ENCODE measurements around the gene DNAH11.
"Not testable (repeated sequence)": the region's sequence is repeated elsewhere in the genome, so short reads cannot be mapped to it uniquely, and the experiment has no call there.

DNAH11 gene

DNA sequence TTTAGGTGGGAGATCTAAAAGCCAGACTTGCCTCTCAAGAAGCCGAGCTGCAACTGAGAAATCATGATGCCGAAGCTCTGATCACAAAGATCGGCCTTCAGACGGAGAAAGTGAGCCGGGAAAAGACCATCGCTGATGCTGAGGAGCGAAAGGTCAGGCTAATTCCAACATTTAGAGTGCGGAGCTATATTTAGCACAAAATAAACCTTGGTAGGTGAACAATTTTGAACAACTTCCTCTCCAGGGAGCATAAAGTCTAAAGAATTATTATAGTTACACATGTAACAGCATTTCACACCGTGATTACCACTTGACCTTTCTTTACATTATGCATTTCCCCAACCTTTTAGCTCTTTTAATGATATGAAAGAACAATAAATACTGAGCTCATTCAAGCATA, 236.1 kb downstream of the DNAH11 start:
- DNase-seq: no peak

DNA sequence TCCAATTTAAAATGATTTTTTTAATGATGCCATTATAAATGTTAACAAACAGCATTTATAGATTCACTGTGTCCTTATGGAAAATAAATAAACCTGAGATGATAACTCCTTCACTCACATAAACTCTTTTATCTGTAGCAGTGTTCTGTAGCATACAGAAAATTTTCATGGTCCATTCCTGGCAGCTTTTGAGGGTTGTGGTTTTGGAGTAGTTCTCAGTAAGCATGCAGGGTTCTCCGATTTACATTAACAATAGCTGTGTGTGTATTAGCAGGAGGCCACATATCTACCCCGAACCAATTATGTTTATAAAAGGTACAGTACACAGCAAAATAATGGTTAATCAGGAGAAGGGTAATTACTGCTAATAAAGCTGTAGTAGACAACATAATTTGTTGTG, 240.2 kb downstream of the DNAH11 start:
- no peak for DNase-seq

DNA sequence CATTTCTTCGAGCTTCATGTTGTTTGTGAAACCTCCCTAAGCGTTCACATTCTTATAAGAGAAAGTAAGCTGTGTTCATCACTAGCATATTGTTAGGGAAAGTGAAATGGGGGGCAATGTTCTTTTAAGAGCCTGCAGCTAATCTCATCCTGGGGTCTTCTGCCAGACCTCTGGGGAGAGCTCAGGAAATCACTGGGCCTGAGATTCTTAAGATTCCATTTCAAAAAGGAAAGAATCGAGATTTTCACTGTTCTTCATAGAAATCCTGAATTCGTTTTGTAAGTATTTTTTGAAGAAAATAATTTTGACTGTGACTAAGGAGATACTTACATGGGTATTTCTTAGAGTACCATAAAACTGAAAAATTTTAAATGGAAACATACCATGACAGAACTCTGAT, 242.2 kb downstream of the DNAH11 start:
- no peak for DNase-seq

DNA sequence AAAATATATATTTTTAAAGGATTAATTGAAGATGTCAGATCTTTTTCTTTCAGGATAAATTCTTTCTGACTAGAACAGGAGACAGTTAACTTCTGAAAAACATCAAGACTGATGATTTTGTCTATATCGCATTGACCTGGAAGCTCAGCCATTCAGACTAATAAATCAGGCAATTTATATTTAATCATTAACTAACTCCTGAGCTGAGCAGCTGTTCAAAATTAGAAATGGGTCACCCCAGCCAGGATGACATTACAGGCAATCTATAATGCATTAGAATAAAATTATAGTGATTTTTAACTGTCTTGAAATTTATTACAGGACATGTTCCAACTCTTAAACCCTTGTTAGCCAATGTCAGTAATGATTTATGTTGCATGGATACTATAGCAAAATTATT, 263.0 kb downstream of the DNAH11 start:
- no peak for DNase-seq

DNA sequence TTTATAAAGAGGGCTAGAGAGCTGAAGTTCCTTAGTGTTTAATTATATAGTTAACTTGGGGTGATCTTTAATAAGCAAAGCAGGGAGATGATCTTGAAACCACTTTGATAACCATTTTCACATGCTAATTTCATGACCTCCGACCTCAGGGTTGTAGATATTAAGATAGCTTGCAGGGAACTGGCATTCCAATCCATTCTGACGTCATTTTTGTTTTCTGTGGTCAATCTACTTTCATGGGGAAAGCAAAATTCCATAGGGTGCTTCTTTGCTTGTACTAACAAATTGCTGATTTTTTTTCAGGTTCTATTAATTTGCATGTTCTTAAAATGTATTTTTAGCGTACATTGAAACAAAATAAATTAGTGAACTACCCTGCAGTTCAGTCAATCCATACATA, 263.5 kb downstream of the DNAH11 start:
- no peak for DNase-seq

DNA sequence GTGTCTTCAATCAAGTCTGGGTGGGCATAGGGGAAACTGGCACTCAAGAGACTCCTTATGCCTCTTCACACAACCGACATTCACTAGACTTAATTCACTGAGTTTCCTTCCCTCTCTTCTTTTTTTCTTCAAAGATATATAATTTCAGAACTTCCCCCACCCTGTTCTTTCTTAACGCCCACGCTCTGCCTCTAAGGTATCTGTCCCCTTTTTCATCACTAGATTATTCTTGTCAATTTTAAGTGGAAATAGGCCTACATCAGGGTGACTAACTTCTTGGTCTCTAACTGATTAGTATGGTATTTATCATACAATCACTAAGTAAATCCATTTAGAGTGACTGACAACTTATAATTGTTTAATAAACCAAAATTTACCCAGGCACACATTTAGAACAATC, 276.2 kb downstream of the DNAH11 start:
- DNase-seq: no peak

DNA sequence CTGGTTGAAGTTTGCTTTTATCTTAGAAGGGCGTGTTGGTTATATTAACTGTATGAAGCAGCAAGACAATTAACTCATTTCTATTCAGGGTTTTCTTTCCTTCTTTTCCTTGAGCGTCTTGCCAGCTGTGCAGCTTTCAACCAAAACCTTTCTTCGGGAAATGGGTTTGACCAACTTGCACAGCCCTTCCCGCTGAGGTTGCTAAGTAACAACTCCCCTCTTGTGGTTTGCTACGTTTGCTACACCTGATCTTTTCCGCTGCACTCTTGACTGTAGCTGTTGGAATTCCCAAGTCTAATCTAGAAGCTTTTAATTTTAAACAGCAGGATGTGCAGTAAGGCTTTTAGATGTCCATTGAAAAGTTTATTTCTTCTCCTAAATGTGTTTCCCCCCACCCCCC, 286.0 kb downstream of the DNAH11 start:
- DNase-seq: no peak

DNA sequence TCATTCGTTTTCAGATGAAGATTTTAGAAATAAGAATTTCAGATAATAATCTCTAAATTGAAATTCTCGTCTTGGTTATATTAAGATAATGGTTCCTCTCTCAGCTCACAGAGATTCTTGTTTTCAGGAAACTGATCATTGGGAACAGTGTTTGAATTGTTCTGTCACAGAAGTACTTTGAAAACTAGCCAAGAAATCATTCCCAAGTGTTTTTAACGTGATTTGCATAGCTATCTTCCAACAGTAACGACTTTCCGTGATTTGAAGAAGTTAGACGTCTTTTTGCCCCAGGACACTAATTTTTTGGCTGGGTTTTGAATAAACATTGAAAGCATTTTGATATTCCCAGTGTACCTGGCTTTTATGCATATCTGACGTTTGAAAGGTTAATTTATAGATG, 286.9 kb downstream of the DNAH11 start:
- no peak for DNase-seq

DNA sequence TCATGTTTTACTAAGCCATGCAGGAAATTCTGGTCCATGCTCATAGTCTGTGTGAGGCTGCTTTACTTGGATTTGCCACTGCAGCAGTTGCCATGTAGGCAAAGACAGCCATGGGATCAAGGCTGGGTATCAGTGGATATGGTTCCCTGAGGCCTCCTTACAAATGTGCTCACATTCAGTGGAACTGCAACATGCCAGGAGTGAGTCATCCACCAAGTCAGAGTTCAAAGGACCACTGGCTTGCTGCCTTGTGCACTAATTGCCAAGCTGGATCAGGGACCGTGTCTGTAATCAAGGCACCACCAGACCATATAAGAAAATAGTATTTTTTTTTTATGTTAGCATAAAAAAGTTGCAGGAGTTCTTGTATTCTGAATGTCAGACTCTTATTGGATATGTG, 301.9 kb downstream of the DNAH11 start:
- no peak for DNase-seq

DNA sequence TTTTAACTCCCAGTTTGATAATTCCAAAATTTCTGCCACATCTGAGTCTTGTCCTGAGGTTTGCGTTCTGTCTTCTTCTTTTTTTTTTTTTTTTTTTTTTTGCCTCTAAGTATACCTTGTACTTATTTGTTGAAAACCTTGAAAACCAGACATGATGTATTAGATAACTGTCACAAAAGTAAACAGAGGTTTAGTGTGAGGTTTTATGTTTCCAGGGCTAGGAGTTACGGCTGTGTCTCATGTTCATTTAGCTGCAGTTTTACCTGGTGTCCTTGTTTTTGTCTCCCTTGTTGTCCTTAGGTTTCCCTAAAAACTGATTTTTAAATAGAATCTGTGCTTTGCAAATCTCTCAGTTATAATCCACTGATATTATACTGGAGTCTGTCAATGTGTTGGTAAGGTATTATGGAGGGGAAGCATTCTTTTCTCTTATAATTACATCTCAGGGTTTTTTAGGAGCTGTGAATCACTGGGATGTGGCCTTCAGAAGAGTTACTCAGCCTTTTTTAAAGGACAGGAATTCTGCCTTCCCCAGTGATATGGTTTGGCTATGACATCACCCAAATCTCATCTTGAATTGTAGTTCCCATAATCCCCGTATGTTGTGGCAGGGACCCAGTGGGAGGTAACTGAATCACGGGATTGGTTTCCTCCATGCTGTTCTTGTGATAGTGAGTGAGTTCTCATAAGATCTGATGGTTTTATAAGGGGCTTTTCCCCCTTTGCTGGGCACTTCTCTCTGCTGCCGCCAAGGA, 307.9 kb downstream of the DNAH11 start:
- no peak for DNase-seq

DNA sequence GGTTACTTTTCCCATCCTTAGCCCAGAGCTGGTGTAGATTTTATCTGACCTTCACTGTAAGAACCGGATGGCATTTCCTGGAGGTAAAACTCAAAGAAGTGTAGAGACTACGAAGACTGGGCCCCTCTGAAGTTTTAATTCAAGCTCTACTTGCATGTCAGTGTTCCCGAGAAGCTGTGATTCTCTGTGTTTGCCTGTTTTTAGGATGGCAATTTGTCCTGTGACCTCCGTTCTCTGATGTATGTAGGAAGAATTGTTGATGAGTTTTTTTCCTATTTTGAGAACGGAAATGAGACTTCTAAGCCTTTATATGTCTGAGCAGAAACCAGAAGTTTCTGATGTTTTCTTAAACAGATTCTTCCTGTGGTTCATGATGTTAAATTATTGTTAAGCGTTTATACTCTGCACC, 308.7 kb downstream of the DNAH11 start:
- DNase-seq: no peak

DNA sequence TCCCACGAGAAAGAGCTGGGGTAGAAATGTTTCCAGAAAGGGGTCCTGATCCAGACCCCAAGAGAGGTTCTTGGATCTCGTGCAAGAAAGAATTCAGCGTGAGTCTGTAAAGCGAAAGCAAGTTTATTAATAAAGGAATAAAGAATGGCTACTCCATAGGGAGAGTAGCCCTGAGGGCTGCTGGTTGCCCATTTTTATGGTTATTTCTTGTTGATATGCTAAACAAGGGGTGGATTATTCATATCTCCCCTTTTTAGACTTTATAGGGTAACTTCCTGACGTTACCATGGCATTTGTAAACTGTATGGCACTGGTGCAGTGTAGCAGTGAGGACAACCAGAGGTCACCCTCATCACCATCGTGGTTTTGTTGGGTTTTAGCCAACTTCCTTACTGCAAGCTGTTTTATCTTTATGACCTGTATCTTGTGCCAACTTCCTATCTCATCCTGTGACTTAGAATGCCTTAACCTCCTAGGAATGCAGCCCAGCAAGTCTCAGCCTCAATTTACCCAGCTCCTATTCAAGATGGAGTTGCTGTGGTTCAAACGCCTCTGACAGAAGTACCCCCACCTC, 322.9 kb downstream of the DNAH11 start:
- DNase-seq: not testable (repeated sequence)

DNA sequence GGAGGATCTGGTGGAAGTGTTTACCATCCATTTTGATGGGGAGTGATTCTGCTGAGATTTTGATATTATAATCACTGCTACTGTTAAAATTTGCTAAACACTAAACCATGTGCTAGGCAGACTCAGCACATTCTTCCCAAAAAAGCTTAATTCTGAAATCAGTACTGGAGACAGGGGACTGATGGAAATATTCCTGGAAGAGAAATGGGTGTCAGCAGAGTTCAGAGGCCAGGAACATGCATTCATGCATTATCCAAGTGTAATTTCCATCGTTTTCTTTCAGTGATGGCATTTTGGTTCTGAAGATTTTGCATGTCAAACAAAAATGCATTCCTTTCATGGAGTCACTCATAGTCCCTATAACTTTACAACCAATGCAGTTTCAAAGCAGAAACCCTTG, 323.9 kb downstream of the DNAH11 start:
- no peak for DNase-seq

DNA sequence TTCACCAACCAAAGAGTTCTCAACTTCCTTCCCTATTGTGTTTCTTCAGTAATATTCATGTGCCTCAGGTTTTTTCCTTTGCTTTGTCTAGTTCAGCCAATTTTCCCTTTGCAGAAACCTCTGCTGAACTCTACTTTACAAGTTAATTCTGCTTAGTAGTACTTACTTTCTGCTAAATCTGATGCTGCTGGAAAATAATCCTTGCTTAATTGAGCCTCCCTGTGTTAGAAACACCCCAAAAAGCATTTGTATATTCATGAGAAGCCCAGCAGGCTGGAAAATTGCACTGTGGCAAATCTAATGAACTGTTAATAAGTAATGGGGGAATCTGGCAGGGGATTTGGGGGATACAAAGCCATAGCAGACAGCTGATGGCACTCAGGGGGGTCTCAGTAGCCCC, 324.4 kb downstream of the DNAH11 start:
- no peak for DNase-seq

DNA sequence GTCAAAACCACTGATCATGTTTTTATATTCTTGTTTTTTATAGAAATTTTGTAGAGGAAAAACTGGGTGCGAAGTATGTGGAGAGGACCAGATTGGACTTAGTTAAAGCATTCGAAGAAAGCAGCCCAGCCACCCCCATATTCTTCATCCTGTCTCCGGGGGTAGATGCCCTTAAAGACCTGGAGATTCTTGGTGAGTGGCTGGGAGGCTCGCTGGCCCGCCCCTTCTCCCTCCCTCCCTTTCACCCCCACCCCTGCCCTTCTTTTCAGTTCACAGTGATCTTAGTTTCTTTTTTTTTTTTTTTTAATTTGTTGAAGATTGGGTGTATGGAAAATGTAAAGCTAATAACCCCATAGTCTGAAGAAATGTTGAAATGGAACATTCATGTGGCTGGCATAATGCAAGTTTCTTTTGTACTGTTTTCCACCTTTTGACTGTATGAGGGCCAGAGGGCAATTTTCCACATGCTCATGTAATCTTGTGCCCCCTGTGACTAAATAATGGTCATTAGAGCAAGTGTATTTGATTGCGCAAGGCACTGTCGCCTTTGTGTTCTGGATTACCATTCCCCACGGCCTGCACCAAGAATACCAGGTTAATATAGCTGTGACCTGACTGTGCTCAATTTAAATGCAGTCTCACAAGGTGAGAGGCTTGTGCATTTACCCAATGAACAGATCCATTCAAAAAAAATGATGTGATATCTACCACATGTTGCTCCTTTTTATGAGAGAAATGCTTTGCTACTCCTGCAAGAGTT, 325.2 kb downstream of the DNAH11 start:
- no peak for DNase-seq

DNA sequence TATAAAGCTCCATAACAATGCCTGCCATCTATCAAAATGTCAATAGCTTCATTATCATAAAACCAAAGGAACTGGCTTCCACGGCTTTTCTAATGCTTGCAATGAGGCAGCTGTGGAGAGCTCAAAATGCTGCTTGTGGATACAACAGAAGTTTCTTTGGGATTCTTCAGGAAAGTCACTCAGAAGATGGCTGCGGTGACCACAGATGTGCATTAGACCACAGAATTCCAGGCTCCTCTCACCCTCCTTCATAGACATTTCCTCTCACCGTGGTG, 325.7 kb downstream of the DNAH11 start:
- DNase-seq: peak; percentile 8

DNA sequence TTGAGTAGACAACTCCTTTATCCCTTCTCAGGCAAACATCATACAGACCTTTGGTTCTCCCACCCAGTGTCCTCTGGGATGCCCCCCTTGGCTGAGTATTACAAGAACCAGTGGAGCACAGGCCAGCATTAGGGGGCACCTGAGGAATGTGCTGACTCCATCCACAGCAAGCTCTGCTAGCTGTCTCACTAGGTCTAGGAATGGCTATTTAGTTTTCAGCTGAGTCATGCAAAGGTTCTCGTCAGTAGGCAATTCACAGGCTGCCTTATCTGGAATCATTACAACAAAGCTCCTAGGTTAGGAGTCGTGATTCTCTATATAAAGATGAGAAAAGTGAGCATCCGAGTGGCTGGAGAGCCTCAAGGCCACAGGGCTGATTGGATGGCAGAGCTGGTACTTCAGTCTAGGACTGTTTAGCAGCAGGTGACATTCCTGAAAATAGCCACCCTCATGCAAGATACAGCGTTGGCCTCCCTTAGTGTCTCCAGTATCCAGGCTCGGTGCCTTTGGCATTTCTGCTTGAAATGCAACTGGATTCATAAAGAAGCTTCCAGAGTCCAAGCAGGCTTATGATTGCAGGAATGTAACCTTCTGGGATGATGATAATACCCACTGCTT, 327.1 kb downstream of the DNAH11 start:
- DNase-seq: no peak

DNA sequence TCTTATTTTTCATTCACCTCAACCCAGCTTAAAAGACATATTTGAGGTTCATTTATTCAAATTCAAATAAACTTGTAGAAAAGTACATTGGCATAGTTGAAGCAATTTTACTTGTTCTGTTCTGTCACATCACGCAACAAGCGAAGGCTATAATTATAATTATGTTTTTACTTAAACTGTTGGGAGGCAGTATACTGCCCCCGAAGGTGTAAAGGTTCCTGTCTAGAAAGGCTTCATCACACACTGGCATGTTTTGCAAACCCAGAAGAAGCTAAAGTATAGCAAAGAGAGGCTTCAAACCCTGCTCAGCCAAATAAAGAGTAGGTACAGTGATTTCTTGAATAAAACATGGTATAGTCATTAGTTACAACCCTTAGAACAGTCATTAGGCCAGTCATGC, 340.2 kb downstream of the DNAH11 start:
- DNase-seq: no peak

DNA sequence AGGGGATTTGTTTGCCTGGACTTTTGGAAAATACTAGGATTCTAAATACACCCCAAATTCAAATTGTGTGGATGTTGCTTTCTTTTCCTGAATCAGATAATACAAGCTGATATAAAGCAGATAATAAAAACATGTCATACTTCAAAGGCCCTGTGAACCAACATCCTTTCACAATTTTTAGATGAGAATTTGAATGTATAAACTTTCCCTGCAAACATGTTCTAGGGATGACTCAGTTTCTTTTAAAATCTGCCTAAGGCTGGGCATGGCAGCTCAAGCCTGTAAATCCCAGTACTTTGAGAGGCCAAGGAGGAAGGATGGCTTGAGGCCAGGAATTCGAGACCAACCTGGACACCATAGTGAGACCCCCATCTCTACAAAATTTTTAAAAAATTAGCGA, 340.7 kb downstream of the DNAH11 start:
- not testable (repeated sequence) for DNase-seq

DNA sequence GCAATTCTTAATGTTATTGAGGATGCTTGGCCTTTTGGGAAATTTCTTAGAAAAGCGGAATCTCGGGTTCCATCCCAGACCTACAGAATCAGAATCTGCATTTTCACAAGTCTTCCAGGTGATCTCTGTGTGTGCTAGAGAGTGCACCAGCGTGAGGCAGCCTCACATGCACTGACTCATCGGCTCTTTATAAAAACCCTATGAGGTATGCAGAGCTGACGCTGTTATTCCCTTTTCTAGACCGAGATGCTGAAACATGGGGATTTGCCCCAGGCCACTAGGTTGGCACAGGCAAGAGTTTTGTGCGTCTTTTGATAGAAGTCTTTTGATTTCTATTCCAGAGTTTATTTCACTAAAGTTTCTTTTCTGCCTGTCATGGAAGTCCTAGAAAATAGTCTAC, 341.7 kb downstream of the DNAH11 start:
- DNase-seq: no peak

DNA sequence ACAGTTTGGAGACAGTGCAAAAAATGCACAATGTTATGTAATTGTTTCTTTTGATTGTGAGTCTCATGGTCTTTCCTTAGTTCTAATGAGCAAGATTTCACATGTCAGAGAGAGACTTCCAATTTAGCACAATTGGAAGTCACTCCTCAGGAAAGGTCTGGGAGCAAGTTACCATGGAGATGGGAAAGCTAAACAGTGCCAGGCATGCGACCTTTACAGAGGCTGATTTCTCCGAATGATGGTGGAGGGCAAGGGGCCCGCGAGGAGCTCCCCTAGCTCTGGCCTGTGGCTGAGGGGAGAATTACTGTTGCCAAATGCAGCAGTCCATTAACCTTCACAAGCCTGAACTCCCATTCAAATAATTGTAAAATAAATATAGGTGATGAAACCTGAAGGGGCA, 343.6 kb downstream of the DNAH11 start:
- no peak for DNase-seq

DNA sequence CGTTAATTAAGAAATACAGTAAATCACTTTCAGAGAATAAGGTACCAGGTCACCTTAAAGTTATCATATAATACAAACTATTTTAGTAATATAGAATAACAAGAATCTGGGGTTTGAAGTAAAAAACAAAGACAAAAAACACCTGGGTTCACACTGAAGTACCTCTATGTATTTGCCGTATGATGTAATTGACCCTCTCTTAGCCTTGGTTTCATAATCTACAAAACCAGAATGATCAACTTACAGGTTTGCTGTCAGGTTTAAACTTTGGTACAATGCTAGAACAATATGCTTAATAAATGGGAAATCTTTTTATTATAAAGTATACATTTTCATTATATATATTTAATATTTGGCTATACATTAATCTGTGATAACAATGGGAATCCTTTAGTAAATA, 344.5 kb downstream of the DNAH11 start:
- no peak for DNase-seq

DNA sequence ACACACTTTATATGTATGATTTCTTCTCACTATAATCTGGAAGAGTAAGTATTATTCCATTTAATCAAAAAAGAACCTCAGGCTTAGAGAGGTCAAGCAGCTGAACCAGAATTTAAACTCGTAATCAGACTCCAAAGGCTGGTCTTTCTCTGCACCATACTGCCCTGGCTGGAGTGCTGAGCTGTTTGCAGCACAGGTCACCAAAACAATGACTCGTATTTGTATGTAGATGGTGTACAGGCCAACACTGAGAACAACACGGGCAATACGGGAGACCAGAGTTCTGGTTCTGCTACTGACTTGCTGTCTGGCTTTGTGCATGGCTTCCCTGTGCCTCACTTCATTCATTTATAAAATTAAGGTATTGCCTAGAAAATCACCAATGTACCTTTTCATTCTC, 344.9 kb downstream of the DNAH11 start:
- DNase-seq: no peak

DNA sequence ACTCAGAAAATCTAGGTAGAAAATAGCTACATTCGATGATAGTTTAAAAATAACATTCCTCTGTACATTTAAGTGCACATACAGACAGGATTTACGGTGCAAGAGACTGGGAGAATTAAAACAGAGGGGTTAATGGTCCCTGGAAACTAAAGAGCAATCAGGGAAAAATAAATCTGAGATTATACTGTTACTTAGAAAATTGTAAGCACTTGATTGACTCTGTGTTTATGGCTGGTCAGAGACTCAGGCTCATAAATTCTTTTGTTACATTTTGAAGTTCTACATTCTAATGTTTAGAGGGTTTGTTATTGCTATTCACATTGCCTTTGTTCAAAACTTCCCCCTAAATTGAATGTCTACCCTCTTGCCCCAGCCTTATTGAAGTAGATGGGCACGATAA, 348.5 kb downstream of the DNAH11 start:
- DNase-seq: no peak

Data from NCI-H774 (cell line).